SK-MEL-5 (cell line): ENCODE measurements around the gene TMCO4. TPM values are rescaled to one million over a fixed set of nuclear protein-coding genes. Genes with fewer than 3 reads are reported as not detected.

Experiments
- DNase-seq: peaks from one replicate; pipeline ENCODE4 v3.0.0-alpha.2; 2016; ENCODE audit warnings: low read depth, low spot score
- in situ Hi-C: cut with HindIII; loops from 2 replicates; pipeline ENCODE4 v1.10.0; 2016; ENCODE audit warnings: low sequenced_read_pairs, high pct_unique_total_duplicates, low pct_unique_long_range_greater_than_20kb
- total RNA-seq: library from RNA; depleted of rRNA; stranded (reverse); fragments of >200 nt; shearing (Covaris generic); gene quantifications from 2 replicates; pipeline ENCODE4 v1.2.3, GENCODE V29; 2014

The TMCO4 gene
- total RNA-seq, 1 experiment from 2014 or later = 19.8 TPM

DNA sequence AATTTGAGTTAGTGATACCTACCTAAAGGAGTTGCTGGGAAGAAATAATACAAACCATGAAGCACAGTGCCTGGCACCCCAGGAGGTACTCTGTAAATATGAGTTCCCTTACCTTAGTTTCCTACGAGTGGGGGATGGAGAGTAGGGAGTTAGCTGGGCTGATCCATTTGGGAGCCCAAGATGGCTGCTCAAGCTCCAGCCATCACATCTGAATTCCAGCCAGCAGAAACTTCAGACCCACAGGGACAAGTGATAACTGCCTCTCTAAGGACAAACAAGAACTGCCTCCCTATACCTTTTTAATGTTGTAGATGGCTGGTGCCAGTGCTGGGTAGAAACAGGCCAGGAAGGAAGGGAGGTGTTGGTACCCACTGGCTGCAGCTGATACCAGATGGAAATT, 112.3 kb downstream of the TMCO4 start:
- in situ Hi-C loops = no loop called here
- no peak for DNase-seq

GRCh38 chr1:19685994-19686393, 113.7 kb downstream of the TMCO4 start:
- in situ Hi-C loops = no loop called here
- DNase-seq = no peak

- no peak for DNase-seq
- in situ Hi-C loops = no loop called here
Observed at GRCh38 chr1:19684677-19685076, 115.0 kb downstream of the TMCO4 start.

DNA sequence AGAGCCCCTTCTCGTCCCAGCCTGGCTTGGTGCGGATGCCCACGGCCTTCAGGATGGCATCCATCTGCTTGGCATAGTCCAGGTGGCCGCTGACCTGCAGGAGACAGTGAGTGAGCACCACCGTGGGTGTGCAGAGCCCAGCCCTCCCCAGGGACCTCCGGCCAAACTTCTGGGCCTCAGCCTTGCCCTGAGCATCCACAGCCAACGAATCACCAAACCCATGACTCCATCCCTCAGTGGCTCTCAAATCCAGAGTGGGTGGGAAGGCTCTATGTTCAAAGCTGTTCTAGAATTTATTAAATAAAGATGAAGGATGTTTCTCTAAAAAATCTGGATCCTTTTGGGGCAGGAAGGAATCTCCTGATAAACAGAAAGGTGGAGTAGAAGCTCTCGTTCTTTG, 116.4 kb downstream of the TMCO4 start:
- no peak for DNase-seq
- in situ Hi-C loops = no loop called here

GRCh38 chr1:19682901-19683300, 116.8 kb downstream of the TMCO4 start:
- in situ Hi-C loops = no loop called here
- no peak for DNase-seq

DNA sequence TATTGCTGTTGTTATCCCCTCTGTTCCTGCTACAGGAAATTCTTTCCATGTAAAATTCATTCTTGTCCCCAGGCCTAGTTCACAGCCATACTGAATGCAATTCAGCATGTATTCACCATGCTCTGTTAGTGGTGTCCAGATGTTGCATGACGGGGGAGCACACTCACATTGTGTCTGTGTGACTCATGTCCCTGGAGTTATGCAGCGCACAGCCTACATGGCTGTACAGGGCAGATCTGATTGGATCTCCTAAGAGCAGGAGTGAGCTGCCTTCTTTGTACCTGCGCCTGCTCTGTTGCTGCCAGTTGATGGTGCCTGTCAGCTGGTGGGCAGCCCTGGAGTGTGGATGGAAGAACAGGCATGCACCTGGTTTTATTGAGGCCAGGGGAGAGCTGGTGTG, 117.5 kb downstream of the TMCO4 start:
- no peak for DNase-seq
- in situ Hi-C loops = no loop called here

- in situ Hi-C loops = no loop called here
- no peak for DNase-seq
Observed at GRCh38 chr1:19680644-19681043, 119.1 kb downstream of the TMCO4 start.

- in situ Hi-C loops = no loop called here
- DNase-seq = no peak
Observed at GRCh38 chr1:19679691-19680090, 120.0 kb downstream of the TMCO4 start.

GRCh38 chr1:19678931-19679453, 120.7 kb downstream of the TMCO4 start:
- no peak for DNase-seq
- in situ Hi-C loops = no loop called here

DNA sequence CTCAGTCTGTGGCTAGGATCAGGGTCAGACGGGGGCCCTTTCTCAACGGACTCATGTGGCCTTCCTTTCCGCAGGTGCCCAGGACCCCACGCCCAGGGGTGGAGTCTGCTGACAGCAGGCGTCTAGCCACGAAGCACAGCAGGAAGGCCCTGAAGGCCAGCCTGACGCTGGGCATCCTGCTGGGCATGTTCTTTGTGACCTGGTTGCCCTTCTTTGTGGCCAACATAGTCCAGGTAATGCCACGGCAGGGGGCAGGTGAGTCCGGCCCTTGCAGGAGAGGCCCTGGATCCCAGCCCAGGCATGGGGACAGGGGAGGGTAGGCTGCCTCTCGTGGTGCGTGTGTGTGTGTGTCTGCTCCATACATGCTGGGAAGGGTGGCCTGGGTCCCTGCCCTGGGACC, 121.2 kb downstream of the TMCO4 start:
- in situ Hi-C loops = no loop called here
- no peak for DNase-seq

GRCh38 chr1:19676438-19676922, 123.2 kb downstream of the TMCO4 start:
- peak; percentile 52 for DNase-seq
- in situ Hi-C loops = no loop called here

DNA sequence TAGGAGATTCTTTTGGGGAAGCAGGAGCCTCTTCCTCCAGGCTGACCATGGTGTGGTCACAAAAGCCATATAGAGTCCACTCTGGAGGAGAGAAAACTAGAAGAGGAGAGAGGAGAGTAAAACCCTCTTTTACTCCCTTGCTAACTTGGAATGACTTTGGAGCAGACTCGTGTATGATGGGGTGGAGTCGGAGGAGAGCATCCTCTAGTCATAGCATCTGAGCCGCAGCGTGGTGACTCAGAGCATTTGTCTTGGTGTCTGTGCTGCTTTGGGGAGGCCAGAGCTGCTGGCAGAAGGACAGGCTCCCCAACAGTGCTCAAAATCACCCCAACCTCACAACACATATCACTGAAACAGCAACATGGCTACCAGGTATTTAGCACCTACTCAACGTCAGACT, 123.9 kb downstream of the TMCO4 start:
- no peak for DNase-seq
- in situ Hi-C loops = no loop called here

DNA sequence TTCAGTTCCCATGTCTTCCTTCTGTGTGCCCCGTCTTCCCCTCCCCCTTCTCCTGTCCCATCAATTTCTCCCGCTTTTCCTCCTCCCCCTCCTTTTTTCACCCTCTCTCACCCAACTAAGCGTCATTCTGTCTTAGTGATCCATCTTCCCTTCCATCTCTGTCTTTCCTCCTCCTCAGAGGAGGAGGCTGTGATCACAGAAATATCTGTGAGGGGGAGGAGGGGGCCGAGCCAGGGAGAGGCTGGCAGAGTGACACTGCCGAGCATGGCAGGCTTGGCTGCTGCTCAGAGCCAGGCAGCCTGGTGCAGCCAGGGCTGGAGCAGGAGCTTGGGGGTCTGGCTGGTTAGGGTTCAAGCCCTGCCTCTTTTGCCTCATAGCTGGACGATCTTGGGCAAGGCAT, 127.5 kb downstream of the TMCO4 start:
- in situ Hi-C loops = no loop called here
- no peak for DNase-seq

GRCh38 chr1:19670787-19671186, 128.9 kb downstream of the TMCO4 start:
- in situ Hi-C loops = no loop called here
- DNase-seq = no peak

DNA sequence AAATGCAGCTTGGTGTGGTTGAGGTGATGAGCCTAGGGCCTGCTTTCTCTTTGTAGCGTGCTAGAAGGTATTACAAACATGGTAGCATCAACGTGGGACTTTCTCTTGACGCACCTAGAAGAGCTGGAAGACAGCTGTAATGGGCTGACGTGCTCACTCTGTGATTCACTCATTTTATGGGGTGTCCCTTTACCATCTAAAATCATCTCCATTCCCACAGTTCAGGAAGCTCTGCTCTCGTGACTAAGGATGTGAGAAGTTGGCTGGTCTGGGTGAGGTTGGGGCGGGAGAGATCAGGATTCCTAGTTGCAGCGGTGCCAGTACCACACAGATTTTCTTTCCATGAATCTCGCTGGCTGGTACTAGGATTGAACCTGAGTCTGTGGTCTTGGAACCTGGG, 130.8 kb downstream of the TMCO4 start:
- in situ Hi-C loops = no loop called here
- no peak for DNase-seq

DNA sequence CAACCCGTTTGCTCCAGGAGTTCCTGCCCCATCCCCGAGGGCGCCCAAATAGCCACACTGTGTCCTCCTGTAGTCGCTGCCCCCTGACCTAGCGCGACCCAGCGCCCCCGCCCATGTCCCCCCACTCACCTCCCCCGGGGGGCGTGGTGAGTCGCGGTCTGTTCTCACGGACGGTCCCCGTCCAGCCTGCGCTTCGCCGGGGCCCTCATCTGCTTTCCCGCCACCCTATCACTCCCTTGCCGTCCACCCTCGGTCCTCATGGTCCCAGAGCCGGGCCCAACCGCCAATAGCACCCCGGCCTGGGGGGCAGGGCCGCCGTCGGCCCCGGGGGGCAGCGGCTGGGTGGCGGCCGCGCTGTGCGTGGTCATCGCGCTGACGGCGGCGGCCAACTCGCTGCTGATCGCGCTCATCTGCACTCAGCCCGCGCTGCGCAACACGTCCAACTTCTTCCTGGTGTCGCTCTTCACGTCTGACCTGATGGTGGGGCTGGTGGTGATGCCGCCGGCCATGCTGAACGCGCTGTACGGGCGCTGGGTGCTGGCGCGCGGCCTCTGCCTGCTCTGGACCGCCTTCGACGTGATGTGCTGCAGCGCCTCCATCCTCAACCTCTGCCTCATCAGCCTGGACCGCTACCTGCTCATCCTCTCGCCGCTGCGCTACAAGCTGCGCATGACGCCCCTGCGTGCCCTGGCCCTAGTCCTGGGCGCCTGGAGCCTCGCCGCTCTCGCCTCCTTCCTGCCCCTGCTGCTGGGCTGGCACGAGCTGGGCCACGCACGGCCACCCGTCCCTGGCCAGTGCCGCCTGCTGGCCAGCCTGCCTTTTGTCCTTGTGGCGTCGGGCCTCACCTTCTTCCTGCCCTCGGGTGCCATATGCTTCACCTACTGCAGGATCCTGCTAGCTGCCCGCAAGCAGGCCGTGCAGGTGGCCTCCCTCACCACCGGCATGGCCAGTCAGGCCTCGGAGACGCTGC, 133.9 kb downstream of the TMCO4 start:
- in situ Hi-C loops = no loop called here
- DNase-seq = no peak

DNA sequence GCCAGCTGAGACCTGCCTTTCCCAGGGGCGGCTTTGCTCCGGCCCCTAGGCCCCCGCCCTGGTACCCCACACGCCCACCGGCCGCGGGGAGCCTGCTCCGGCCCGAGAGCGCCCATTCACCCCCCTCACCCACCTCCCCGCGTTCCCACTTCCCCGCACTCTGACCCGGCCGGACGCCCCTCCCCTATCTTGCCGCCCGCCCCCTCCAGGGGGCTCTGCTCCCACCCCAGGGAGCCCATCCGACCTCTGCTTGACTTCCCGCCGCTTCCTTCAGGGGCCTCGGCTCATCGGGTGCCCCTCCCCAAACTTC, 134.6 kb downstream of the TMCO4 start:
- in situ Hi-C loops = no loop called here
- DNase-seq = no peak

GRCh38 chr1:19664453-19665185, 135.1 kb downstream of the TMCO4 start, which contains the start of gene HTR6:
TSS of gene HTR6 (plus strand) at chr1:19664875. CDS start at chr1:19665754, 879 bp downstream.
- DNase-seq = no peak
- in situ Hi-C loops = no loop called here
